GM12873 (cell line): ENCODE data around the gene ASB11.

Experiments used
- CTCF ChIP-seq: IDR thresholded peaks from 2 replicates; pipeline ENCODE4 v1.5.1; 2012; ENCODE audit warnings: low read depth, mild to moderate bottlenecking, moderate library complexity, low read length, control low read depth; ENCODE audit not compliant: insufficient read depth; ENCODE audit errors: missing control alignments

Gene ASB11

GRCh38 chrX:15328131-15328530, 12.7 kb upstream of the ASB11 start:
- no peak for TF ChIP-seq CTCF

GRCh38 chrX:15322472-15322871, 7.0 kb upstream of the ASB11 start:
- TF ChIP-seq CTCF, result no peak

GRCh38 chrX:15322072-15322471, 6.6 kb upstream of the ASB11 start:
- no peak for TF ChIP-seq CTCF

- TF ChIP-seq CTCF, result no peak
These were observed 6.0 kb upstream of the ASB11 start for GRCh38 chrX:15321447-15321846.

- TF ChIP-seq CTCF, result no peak
These were observed 4.9 kb upstream of the ASB11 start for GRCh38 chrX:15320297-15320696.

- TF ChIP-seq CTCF, result no peak
These were observed 3.6 kb upstream of the ASB11 start for GRCh38 chrX:15319075-15319474.

- TF ChIP-seq CTCF, result no peak
These were observed 968 bp downstream of the ASB11 start for GRCh38 chrX:15314472-15314871.
